ENCODE data around the gene C2CD2L.

DNA sequence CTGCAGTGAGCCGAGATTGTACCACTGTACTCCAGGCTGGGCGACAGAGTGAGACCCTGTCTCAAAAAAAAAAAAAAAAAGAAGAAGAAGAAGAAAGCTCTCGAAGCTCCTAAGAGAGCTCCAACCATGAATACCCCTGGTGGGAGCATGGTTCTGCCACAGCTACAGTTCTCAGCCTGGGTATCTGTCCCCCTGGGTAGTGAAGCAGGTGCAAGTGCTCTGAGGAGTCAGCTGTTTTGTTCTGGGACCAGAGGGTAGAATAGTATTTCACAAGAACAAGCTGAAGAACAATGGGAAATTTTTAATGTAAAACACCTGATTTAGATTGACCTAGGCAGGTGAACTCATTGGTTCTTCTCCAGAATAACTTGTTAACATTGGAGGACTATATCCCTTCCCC lies 45.9 kb upstream of the C2CD2L start:
- TF ChIP-seq POLR2A (IDR thresholded peaks at IDR 0.05; ENCODE audit: low read length) (no peak), GATA1 (IDR thresholded peaks at IDR 0.05; ENCODE audit: low read depth, low read length) (no peak)

Measured in erythroblast (primary cell).